WTC11 (cell line): ENCODE measurements around the gene FAM78B. TPM values are rescaled to one million over a fixed set of nuclear protein-coding genes. Genes with fewer than 3 reads are reported as not detected.

Experiments used
- ATAC-seq: fragments of 200-7000 bp; cut with Tn5 transposase; 2 replicates; pipeline ENCODE4 v1.10.0; 2021; ENCODE audit warnings: mild to moderate bottlenecking, moderate library complexity
- CTCF ChIA-PET: fragments of 300-600 bp; sonication (Branson Sonifier 250); formaldehyde crosslinking; loops from one replicate; lab custom pipeline; 2021; ENCODE audit warnings: antibody characterized with exemption; lab: Charles Lee
- POLR2A ChIA-PET: fragments of 350-600 bp; sonication (Branson Sonifier 250); formaldehyde crosslinking; loops from one replicate; lab custom pipeline; 2021; ENCODE audit warnings: antibody characterized with exemption; lab: Charles Lee
- DNase-seq: peaks from one replicate; pipeline ENCODE4 v3.0.0; 2021; ENCODE audit warnings: low spot score
- H3K27ac Mint-ChIP-seq: 2 replicates; pipeline ENCODE4 v1.8.0; 2021; ENCODE audit warnings: mixed read lengths
- H3K27me3 Mint-ChIP-seq: 2 replicates; pipeline ENCODE4 v1.8.0; 2021; ENCODE audit warnings: low read depth, mild to moderate bottlenecking, moderate library complexity, mixed read lengths
- H3K36me3 Mint-ChIP-seq: 2 replicates; pipeline ENCODE4 v1.8.0; 2021; ENCODE audit warnings: mixed read lengths
- H3K4me1 Mint-ChIP-seq: 2 replicates; pipeline ENCODE4 v1.8.0; 2022; ENCODE audit warnings: mixed read lengths
- H3K4me3 Mint-ChIP-seq: 2 replicates; pipeline ENCODE4 v1.8.0; 2021; ENCODE audit warnings: mild to moderate bottlenecking, moderate library complexity, mixed read lengths
- H3K9me3 Mint-ChIP-seq: 2 replicates; pipeline ENCODE4 v1.8.0; 2021; ENCODE audit warnings: mixed read lengths
- ESRRA ChIP-seq: sonication (generic); formaldehyde crosslinking; IDR thresholded peaks from 2 replicates; pipeline ENCODE4 v1.8.1; 2022; ENCODE audit warnings: mild to moderate bottlenecking, missing genetic modification reagents, borderline replicate concordance
- FOXJ3 ChIP-seq: sonication (generic); formaldehyde crosslinking; IDR thresholded peaks from 2 replicates; pipeline ENCODE4 v1.9.0; 2021; ENCODE audit warnings: missing genetic modification reagents, mild to moderate bottlenecking, borderline replicate concordance
- NFATC4 ChIP-seq: fragments of 250-450 bp; sonication (Bioruptor Pico); IDR thresholded peaks from 2 replicates; pipeline ENCODE4 v1.9.0; 2021; ENCODE audit warnings: mild to moderate bottlenecking
- NFE2L1 ChIP-seq: sonication (generic); formaldehyde crosslinking; IDR thresholded peaks from 2 replicates; pipeline ENCODE4 v1.8.1; 2023; ENCODE audit warnings: missing genetic modification reagents
- SMAD4 ChIP-seq: sonication (generic); formaldehyde crosslinking; IDR thresholded peaks from 2 replicates; pipeline ENCODE4 v1.8.0; 2022; ENCODE audit warnings: mild to moderate bottlenecking, missing genetic modification reagents
- SOX15 ChIP-seq: fragments of 250-450 bp; sonication (Bioruptor Pico); IDR thresholded peaks from 2 replicates; pipeline ENCODE4 v1.9.0; 2021; ENCODE audit warnings: mild to moderate bottlenecking
- ZNF317 ChIP-seq: sonication (generic); formaldehyde crosslinking; IDR thresholded peaks from 2 replicates; pipeline ENCODE4 v1.8.1; 2023; ENCODE audit warnings: low read depth, mild to moderate bottlenecking, moderate library complexity, missing genetic modification reagents, borderline replicate concordance
- ZNF416 ChIP-seq: fragments of 250-450 bp; sonication (Bioruptor Pico); IDR thresholded peaks from 2 replicates; pipeline ENCODE4 v1.9.0; 2021; ENCODE audit warnings: mild to moderate bottlenecking, inconsistent platforms
- ZNF671 ChIP-seq: fragments of 250-450 bp; sonication (Bioruptor Pico); IDR thresholded peaks from 2 replicates; pipeline ENCODE4 v1.8.0; 2021; ENCODE audit warnings: mild to moderate bottlenecking
- total RNA-seq: library from RNA; stranded (reverse); gene quantifications from 3 replicates; pipeline ENCODE4 v1.2.3, GENCODE V29; 2021
- TF ChIP-seq, protein P1 (sequence below): fragments of 250-450 bp; sonication (Bioruptor Pico); IDR thresholded peaks from 2 replicates; pipeline ENCODE4 v1.9.0; 2021; ENCODE audit warnings: moderate library complexity, mild to moderate bottlenecking, inconsistent platforms, borderline replicate concordance
- TF ChIP-seq, protein P2 (sequence below): sonication (generic); formaldehyde crosslinking; IDR thresholded peaks from 2 replicates; pipeline ENCODE4 v1.8.1; 2022; ENCODE audit warnings: mild to moderate bottlenecking, missing genetic modification reagents, moderate library complexity, borderline replicate concordance
- TF ChIP-seq, protein P3 (sequence below): sonication (generic); formaldehyde crosslinking; IDR thresholded peaks from 2 replicates; pipeline ENCODE4 v1.8.1; 2022; ENCODE audit warnings: missing genetic modification reagents, borderline replicate concordance
- TF ChIP-seq, protein P4 (sequence below): sonication (generic); formaldehyde crosslinking; IDR thresholded peaks from 2 replicates; pipeline ENCODE4 v1.8.1; 2023; ENCODE audit warnings: mild to moderate bottlenecking, moderate library complexity, missing genetic modification reagents
- TF ChIP-seq, protein P5 (sequence below): sonication (generic); formaldehyde crosslinking; IDR thresholded peaks from 2 replicates; pipeline ENCODE4 v1.8.1; 2023; ENCODE audit warnings: mild to moderate bottlenecking, missing genetic modification reagents, borderline replicate concordance
- TF ChIP-seq, protein P6 (sequence below): sonication (generic); formaldehyde crosslinking; IDR thresholded peaks from 2 replicates; pipeline ENCODE4 v1.8.0; 2022; ENCODE audit warnings: mild to moderate bottlenecking, missing genetic modification reagents
- TF ChIP-seq, protein P7 (sequence below): sonication (generic); formaldehyde crosslinking; IDR thresholded peaks from 2 replicates; pipeline ENCODE4 v1.8.1; 2023; ENCODE audit warnings: mild to moderate bottlenecking, missing genetic modification reagents
- TF ChIP-seq, protein P8 (sequence below): sonication (generic); formaldehyde crosslinking; IDR thresholded peaks from 2 replicates; pipeline ENCODE4 v1.8.1; 2022; ENCODE audit warnings: low read depth, missing genetic modification reagents, borderline replicate concordance
- TF ChIP-seq, protein P9 (sequence below): sonication (generic); formaldehyde crosslinking; IDR thresholded peaks from 2 replicates; pipeline ENCODE4 v1.8.0; 2023; ENCODE audit warnings: missing genetic modification reagents

The FAM78B gene
- total RNA-seq, 1 experiment from 2014 or later = 2.6 TPM

DNA sequence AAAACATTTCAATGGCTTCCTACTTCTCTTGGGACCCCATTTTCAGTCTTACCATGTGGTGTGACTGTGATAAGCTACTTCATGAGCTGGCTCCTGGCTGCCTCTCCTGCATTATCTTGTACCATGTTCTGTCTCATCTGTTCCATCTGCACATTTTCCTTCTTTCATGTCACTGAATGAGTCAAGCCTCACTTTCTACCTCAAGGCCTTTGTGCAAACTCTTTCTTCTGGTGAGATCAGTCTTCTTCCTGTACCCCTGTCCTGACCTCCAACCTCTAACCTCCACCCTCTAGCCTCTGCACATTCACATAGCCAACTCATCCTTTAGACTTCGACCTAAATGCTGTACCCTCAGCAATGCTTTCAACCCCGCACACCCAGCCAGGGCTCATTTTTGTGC lies 9.6 kb upstream of the FAM78B start:
- CTCF ChIA-PET = no interaction called here
- no peak for ATAC-seq
- Mint-ChIP-seq H3K27me3 (no peaks in the 10 kb centered on the region; the same call in 1 of the 2 replicates), H3K9me3 (no peaks in the 10 kb centered on the region)
- TF ChIP-seq, protein P1, sequence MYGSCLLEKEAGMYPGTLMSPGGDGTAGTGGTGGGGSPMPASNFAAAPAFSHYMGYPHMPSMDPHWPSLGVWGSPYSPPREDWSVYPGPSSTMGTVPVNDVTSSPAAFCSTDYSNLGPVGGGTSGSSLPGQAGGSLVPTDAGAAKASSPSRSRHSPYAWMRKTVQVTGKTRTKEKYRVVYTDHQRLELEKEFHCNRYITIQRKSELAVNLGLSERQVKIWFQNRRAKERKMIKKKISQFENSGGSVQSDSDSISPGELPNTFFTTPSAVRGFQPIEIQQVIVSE (CRISPR knock-in tag) = no peak
- TF ChIP-seq ESRRA (CRISPR knock-in tag) (no peak), FOXJ3 (no peak), ZNF416 (CRISPR knock-in tag) (no peak)
- TF ChIP-seq, protein P2, sequence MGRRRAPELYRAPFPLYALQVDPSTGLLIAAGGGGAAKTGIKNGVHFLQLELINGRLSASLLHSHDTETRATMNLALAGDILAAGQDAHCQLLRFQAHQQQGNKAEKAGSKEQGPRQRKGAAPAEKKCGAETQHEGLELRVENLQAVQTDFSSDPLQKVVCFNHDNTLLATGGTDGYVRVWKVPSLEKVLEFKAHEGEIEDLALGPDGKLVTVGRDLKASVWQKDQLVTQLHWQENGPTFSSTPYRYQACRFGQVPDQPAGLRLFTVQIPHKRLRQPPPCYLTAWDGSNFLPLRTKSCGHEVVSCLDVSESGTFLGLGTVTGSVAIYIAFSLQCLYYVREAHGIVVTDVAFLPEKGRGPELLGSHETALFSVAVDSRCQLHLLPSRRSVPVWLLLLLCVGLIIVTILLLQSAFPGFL (CRISPR knock-in tag) = no peak
- TF ChIP-seq, all 79 proteins: peak for 0
- H3K4me1 Mint-ChIP-seq = peaks cover 12% of the 10 kb centered on the region
- DNase-seq = no peak
- POLR2A ChIA-PET = no interaction called here
- no peaks in the 10 kb centered on the region for H3K36me3 Mint-ChIP-seq
- no peak overlapping the region; the same call in 1 of the 2 replicates for H3K27ac Mint-ChIP-seq
- H3K4me3 Mint-ChIP-seq = no peak overlapping the region

DNA sequence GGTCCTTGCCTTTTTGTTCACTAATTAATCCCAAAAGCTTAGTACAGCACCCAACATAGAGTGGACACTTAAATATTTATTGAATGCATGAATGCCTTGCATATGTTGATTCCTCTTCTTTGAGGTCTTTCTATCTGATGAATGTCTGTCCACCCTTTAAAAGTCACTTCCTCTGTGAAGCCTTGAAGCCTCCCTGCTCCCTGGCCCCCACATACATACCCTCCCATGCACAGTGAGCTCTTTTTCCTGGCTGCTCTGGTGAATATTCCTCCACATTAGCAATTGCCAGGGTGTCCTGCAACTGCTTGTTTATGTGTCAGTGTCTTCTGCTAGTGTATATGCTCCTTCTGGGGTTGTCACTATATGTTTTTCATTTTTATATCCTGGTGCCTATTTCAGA lies 8.2 kb upstream of the FAM78B start:
- Mint-ChIP-seq H3K27ac (no peak overlapping the region), H3K36me3 (no peaks in the 10 kb centered on the region), H3K4me1 (peaks cover 18% of the 10 kb centered on the region), H3K27me3 (no peaks in the 10 kb centered on the region; the same call in 1 of the 2 replicates), H3K4me3 (no peak overlapping the region), H3K9me3 (no peaks in the 10 kb centered on the region)
- CTCF ChIA-PET = no interaction called here
- DNase-seq = no peak
- TF ChIP-seq NFATC4 = no peak
- no peak for TF ChIP-seq SMAD4 (CRISPR knock-in tag)
- TF ChIP-seq, protein P3, sequence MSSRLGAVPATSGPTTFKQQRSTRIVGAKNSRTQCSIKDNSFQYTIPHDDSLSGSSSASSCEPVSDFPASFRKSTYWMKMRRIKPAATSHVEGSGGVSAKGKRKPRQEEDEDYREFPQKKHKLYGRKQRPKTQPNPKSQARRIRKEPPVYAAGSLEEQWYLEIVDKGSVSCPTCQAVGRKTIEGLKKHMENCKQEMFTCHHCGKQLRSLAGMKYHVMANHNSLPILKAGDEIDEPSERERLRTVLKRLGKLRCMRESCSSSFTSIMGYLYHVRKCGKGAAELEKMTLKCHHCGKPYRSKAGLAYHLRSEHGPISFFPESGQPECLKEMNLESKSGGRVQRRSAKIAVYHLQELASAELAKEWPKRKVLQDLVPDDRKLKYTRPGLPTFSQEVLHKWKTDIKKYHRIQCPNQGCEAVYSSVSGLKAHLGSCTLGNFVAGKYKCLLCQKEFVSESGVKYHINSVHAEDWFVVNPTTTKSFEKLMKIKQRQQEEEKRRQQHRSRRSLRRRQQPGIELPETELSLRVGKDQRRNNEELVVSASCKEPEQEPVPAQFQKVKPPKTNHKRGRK (CRISPR knock-in tag) = no peak
- no peak for TF ChIP-seq SOX15 (CRISPR knock-in tag)
- TF ChIP-seq ZNF317 = no peak
- TF ChIP-seq, protein P4, sequence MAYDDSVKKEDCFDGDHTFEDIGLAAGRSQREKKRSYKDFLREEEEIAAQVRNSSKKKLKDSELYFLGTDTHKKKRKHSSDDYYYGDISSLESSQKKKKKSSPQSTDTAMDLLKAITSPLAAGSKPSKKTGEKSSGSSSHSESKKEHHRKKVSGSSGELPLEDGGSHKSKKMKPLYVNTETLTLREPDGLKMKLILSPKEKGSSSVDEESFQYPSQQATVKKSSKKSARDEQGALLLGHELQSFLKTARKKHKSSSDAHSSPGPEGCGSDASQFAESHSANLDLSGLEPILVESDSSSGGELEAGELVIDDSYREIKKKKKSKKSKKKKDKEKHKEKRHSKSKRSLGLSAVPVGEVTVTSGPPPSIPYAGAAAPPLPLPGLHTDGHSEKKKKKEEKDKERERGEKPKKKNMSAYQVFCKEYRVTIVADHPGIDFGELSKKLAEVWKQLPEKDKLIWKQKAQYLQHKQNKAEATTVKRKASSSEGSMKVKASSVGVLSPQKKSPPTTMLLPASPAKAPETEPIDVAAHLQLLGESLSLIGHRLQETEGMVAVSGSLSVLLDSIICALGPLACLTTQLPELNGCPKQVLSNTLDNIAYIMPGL (CRISPR knock-in tag) = no peak
- TF ChIP-seq, protein P5, sequence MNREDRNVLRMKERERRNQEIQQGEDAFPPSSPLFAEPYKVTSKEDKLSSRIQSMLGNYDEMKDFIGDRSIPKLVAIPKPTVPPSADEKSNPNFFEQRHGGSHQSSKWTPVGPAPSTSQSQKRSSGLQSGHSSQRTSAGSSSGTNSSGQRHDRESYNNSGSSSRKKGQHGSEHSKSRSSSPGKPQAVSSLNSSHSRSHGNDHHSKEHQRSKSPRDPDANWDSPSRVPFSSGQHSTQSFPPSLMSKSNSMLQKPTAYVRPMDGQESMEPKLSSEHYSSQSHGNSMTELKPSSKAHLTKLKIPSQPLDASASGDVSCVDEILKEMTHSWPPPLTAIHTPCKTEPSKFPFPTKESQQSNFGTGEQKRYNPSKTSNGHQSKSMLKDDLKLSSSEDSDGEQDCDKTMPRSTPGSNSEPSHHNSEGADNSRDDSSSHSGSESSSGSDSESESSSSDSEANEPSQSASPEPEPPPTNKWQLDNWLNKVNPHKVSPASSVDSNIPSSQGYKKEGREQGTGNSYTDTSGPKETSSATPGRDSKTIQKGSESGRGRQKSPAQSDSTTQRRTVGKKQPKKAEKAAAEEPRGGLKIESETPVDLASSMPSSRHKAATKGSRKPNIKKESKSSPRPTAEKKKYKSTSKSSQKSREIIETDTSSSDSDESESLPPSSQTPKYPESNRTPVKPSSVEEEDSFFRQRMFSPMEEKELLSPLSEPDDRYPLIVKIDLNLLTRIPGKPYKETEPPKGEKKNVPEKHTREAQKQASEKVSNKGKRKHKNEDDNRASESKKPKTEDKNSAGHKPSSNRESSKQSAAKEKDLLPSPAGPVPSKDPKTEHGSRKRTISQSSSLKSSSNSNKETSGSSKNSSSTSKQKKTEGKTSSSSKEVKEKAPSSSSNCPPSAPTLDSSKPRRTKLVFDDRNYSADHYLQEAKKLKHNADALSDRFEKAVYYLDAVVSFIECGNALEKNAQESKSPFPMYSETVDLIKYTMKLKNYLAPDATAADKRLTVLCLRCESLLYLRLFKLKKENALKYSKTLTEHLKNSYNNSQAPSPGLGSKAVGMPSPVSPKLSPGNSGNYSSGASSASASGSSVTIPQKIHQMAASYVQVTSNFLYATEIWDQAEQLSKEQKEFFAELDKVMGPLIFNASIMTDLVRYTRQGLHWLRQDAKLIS (CRISPR knock-in tag) = no peak
- TF ChIP-seq NFE2L1 = no peak
- ATAC-seq = no peak
- POLR2A ChIA-PET = no interaction called here

DNA sequence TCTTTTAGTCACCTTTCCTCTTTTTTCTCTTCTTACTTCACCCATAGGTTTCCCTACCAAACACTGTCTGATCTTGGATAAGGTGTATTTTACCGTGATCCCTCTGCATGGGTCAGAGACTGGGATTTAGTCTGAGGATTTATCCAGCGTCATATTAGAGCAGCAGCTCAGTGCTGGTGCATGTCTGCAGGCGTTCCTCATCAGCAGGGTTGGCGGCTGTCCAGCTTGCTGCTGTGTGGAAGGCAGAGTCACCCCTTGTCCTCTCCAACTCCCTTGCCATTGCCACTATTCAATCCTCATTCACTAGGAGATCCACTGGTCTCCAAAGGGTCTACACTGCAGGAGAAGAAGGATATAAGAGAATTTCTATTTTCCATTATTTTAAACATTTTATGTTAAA lies 7.3 kb upstream of the FAM78B start:
- Mint-ChIP-seq H3K9me3 (no peaks in the 10 kb centered on the region), H3K27me3 (no peaks in the 10 kb centered on the region; the same call in 1 of the 2 replicates), H3K36me3 (no peaks in the 10 kb centered on the region), H3K4me1 (peaks cover 25% of the 10 kb centered on the region), H3K27ac (no peak overlapping the region), H3K4me3 (no peak overlapping the region)
- ChIA-PET POLR2A (no interaction called here), CTCF (no interaction called here)
- no peak for ATAC-seq
- DNase-seq = no peak
- TF ChIP-seq SOX15 (CRISPR knock-in tag) = no peak
- TF ChIP-seq, protein P6, sequence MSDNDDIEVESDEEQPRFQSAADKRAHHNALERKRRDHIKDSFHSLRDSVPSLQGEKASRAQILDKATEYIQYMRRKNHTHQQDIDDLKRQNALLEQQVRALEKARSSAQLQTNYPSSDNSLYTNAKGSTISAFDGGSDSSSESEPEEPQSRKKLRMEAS (CRISPR knock-in tag) = no peak
- TF ChIP-seq ZNF671 = no peak
- TF ChIP-seq, protein P7, sequence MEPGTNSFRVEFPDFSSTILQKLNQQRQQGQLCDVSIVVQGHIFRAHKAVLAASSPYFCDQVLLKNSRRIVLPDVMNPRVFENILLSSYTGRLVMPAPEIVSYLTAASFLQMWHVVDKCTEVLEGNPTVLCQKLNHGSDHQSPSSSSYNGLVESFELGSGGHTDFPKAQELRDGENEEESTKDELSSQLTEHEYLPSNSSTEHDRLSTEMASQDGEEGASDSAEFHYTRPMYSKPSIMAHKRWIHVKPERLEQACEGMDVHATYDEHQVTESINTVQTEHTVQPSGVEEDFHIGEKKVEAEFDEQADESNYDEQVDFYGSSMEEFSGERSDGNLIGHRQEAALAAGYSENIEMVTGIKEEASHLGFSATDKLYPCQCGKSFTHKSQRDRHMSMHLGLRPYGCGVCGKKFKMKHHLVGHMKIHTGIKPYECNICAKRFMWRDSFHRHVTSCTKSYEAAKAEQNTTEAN (CRISPR knock-in tag) = no peak
- TF ChIP-seq, protein P8, sequence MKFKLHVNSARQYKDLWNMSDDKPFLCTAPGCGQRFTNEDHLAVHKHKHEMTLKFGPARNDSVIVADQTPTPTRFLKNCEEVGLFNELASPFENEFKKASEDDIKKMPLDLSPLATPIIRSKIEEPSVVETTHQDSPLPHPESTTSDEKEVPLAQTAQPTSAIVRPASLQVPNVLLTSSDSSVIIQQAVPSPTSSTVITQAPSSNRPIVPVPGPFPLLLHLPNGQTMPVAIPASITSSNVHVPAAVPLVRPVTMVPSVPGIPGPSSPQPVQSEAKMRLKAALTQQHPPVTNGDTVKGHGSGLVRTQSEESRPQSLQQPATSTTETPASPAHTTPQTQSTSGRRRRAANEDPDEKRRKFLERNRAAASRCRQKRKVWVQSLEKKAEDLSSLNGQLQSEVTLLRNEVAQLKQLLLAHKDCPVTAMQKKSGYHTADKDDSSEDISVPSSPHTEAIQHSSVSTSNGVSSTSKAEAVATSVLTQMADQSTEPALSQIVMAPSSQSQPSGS (CRISPR knock-in tag) = no peak
- TF ChIP-seq, protein P9, sequence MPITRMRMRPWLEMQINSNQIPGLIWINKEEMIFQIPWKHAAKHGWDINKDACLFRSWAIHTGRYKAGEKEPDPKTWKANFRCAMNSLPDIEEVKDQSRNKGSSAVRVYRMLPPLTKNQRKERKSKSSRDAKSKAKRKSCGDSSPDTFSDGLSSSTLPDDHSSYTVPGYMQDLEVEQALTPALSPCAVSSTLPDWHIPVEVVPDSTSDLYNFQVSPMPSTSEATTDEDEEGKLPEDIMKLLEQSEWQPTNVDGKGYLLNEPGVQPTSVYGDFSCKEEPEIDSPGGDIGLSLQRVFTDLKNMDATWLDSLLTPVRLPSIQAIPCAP (CRISPR knock-in tag) = no peak
